Neural cell (in vitro differentiated cells): Measurements from ENCODE around the gene IMMP2L.
"Not testable (repeated sequence)": the region's sequence is repeated elsewhere in the genome, so short reads cannot be mapped to it uniquely, and the experiment has no call there.

Experiments
- CTCF ChIP-seq: fragments of 450-650 bp; IDR thresholded peaks from 2 replicates; pipeline ENCODE4 v1.5.1; 2014; ENCODE audit warnings: antibody characterized with exemption, mild to moderate bottlenecking, moderate library complexity; ENCODE audit not compliant: poor library complexity, severe bottlenecking
- EP300 ChIP-seq: fragments of 450-650 bp; conservative IDR thresholded peaks from 2 replicates; pipeline ENCODE4 v1.6.1; 2014; ENCODE audit warnings: antibody characterized with exemption, mild to moderate bottlenecking, moderate library complexity; ENCODE audit not compliant: poor library complexity, severe bottlenecking
- EZH2 ChIP-seq: fragments of 200-600, 300-800 bp; shearing (Covaris generic), sonication (generic); IDR thresholded peaks from 2 replicates; pipeline ENCODE4 v1.6.1; 2014; ENCODE audit warnings: antibody characterized with exemption, low read length, borderline replicate concordance, mild to moderate bottlenecking; ENCODE audit not compliant: insufficient read depth, poor library complexity, severe bottlenecking
- POLR2AphosphoS5 ChIP-seq: IDR thresholded peaks from 2 replicates; pipeline ENCODE4 v1.6.1; 2012
- REST ChIP-seq: IDR thresholded peaks from 2 replicates; pipeline ENCODE4 v1.6.1; 2012; ENCODE audit warnings: borderline replicate concordance
- TAF1 ChIP-seq: IDR thresholded peaks from 2 replicates; pipeline ENCODE4 v1.6.1; 2012; ENCODE audit warnings: low read depth

- not testable (repeated sequence) for TF ChIP-seq CTCF, POLR2AphosphoS5, EP300, TAF1, EZH2, REST
These were observed 111.6 kb downstream of the IMMP2L start for GRCh38 chr7:111450705-111451104.
